Stimulated activated CD4-positive, alpha-beta T cell treated with anti-CD3 and anti-CD28 coated beads, Interleukin-15, amount 100 ng/mL, for 48 hours (primary cell): ENCODE results near the gene CDHR2.

Experiments used
- DNase-seq, 2 donors: peaks; one replicate each; pipeline ENCODE4 v3.0.0-alpha.2; 2020; ENCODE audit warnings: low read depth in 2 of 2

Gene CDHR2

DNA sequence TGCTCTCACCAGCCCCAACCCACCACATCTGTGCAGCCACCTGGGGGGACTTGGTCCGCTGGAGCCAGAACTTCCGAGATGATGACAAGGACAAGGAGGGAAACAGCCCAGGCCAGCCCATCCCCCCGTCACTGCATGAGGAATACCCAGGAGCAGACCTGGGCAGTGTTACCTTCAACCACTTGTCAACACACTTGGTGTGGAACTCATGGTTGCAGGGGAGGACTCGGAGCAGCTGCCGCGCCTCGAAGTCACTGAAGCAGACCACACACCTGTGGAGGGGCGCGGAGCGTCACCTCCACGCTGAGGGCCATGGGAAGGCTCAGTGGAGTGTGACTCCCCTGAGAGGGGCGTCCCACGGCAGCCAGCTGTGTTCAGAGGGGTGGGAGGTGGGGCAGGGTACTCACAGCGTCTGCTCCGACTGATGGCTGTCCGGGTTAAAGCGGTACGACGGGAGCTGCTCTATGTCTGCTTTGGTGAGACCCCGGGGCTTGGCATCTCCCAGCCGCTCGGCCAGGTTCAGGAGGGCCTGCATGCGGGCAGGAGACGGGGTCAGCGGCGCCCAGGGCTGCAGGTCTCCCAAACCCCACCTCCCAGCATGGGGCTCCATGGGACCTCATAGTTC lies 19.9 kb upstream of the CDHR2 start:
- no peak for DNase-seq

DNA sequence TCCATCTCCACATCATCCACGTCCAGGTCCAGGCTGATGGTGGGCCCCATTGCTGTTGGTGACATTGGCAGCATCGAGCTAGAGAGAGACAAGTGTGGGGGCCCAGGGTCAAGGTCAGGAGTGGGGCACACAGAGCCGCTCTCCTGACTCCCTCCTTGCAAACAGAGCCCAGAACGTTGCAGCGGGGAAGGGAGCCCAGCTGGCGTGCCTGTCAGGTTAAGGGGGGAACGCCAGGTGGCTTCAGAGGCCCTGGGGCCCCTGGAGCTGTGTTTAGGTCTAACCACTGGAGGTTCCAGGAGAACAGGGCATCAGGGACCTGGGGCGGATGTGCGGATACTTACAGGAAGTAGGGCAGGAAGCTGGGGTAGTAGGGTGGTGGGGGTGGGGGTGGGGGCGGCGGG lies 19.4 kb upstream of the CDHR2 start:
- DNase-seq = no peak

DNA sequence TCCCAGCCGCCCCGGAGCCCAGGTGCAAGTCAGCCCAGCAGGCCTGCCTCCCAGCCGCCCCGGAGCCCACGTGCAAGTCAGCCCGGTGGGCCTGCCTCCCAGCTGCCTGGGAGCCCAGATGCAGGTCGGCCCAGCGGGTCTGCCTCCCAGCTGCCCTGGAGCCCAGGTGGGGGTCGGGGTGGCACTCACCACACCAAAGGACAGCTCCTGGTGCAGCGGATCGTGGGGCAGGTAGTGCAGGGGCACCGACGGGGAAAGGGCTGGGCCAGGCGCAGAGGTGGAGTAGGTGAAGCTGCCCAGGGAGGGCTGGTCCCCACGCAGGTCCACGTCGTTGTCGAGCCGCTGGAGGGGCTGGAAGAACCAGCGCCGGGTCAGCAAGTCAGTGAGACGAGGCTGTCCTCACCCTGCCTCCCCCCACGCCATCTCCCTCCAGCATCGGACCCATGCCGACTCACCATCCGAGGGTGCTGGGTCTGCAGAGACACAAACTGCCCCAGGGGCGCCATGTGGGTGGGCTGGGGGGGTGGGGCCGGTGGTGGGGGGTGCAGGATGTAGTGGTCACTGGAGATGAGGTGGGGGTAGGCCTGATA lies 18.7 kb upstream of the CDHR2 start:
- no peak for DNase-seq

DNA sequence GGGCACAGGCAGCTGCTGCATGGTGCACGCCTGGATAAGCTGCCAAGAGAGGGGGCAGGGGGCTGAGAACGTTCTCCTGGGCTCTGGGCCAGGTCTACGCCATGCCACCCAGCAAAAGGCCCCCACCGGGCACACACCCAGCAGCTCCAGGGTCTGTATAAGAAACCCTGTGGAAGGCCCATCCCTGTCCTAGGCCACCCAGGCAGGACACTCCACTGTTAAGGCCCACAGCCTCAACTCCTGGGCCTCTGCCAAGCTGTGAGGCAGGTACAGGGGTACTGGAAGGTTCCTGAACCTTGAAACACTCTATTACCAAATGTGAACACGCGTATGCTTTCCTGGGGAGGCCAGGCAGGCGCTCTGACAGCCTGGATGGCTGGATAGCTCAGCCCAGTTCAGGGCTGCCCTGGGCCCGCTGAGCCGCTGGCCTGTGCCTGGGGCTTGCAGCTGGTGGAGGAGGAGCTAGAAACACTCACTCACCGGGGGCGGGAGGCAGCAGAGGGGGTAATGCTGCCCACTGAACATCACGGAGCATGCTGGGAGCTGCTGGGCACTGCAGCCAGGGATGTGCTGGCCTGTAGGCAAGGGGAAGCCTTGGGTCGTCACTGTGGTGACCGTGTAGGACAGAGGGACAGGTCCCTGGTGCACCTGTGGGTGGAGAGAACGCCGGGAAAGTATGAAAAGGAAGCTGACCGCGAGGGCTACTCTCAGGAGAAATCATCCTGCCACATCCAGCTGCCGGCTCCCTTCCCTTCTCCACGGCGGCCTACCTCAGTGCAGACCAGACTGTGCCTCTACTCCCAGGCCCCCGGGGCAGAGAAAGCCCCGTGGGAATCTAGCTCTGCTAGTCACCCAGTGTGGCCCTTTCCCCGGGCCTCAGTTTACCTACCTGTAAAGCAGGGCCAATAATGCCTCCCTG lies 17.9 kb upstream of the CDHR2 start:
- no peak for DNase-seq

DNA sequence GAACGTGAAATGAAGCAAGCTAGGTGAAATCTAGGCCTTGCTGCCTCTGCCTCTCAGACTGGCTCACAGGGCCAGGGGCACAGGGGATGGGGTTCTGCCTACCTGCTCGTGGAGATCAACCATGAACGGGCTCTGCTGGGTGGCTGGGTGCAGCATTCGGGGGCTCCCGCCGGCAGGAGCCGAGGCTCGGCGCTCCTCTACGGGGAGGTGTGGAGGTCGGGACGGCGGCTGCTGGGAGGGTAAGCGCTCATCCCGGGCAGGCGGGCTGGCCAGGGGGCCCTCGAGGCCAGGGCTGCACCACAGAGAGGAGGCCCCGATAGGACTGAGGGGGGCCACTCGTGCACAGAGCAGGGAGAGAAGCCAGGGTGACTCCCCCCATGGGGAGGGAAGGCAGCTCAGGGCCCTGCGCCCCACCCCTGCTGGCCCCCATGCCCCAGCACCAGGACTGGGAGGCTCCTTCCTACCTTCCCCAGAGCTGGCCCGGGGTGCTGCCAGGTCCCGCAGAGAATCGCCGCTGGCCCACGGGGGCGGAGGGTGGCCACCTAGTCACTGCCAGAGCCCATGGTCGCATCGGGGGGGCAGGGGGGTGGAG lies 17.1 kb upstream of the CDHR2 start:
- no peak for DNase-seq

DNA sequence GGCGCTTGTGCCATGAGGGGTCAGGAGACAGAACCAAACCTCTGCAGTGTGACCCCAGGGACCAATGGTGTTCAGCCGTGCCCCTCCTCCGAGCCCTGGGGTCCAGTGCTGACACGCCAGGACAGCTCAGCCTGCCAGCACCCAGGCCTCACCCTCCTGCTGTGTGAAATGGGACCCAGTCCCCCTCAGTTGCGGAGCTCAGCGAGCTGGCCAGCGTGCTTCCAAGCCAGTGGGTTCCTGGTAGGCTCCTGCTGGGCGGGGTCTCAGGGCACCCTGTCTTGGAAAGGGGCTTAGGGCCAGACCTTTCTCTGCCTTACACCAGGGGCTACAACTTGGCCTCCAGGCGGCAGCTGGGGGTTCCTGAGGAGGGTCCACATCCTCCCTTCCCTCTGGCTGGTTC lies 16.3 kb upstream of the CDHR2 start:
- DNase-seq = no peak

DNA sequence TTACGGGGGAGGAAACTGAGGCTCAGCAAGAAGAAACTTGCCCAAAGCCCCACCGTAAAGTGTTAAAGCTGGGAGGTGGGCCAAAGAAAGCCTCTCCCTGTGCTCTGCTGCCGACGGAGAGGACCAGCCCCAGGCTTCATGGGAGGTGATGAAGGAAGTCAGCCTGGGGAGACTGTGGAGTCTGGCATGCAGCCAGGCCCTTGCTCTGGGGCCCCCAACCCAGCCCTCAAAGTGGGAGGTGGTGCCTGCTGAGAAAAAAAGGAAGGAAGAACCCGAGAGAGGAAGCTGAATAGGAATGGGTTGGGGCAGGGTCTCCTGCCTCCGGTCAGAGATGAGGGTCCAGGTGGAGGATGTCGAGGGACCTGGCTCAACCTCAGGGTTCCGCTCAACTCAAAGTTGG lies 15.8 kb upstream of the CDHR2 start:
- DNase-seq = no peak

DNA sequence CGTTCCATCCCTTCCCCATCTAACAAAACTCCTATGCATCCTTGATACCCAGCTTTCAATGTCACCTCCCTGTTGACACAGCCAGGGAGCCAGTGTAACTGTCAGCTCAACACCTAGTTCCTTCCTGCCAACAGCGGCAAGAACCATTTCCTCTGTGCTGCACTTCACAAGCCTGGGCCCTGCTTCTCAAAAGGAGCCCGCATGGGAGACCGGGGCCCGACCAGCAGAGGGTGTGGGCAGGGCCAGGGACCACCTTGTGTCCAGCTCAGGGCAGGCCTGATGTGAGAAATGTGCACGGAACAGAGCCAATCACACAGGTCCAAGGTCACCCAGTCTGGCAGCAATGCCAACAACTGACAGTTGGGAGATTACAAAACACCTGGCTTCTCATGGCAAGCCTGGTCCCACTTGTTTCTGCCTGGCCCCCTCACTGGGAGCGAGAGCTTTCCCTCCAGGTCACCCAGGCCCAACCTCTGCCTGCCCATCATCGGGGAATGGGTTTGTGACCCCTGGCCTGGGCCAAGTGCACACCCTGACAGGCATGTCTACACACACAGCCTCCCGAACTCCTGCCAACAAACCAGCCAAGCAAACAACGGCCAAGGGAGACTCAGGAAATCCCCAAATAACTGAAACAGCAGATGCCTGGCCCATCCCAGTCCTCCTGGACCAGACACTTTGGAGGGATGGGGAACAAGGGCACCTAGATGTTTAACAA lies 15.1 kb upstream of the CDHR2 start:
- DNase-seq = no peak

DNA sequence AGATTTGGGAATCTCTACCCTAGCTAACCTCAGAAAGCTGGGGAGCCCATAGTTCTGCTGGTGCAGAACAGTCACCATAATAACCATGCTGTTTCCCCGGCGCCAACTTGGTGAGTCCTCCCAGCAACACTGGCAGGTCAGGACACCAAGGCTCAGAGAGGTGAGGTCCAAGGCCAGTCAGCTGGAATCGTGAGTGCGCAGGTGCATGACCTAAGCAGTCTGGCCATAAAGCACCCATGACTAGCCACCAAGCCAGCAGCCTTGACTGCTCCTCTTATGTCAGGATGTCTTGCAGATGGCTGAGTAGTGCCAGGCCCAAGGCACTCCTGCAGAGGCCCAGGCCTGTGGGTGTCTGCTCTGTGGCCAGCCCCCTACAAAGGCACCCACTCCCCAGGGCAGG lies 14.5 kb upstream of the CDHR2 start:
- DNase-seq = no peak

DNA sequence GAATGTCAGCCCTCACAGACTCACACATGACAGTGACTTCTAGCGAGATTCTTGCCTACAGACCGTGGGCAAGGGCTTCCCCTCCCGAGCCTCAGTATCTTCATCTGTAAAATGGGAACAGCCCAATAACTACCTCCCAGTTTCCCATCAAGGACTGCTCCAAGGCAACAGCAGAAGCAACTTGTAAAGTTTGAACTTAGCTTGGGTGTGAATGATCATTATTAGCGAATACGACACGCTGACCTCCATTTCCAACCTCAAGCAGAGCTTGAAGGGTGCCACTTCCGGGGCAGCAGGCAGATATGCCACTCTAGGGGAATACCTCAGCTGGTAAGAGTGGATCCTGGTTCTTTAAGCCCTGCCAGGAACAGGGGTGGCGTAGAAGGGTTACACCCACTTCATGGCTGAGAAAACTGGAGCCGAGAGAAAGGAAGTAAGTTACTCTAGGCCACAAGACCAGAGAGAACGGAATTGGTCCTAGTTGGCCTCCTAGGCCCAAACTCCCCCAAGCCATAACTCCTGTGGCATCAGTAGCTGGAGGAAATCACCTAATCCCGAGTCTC lies 14.0 kb upstream of the CDHR2 start:
- no peak for DNase-seq

DNA sequence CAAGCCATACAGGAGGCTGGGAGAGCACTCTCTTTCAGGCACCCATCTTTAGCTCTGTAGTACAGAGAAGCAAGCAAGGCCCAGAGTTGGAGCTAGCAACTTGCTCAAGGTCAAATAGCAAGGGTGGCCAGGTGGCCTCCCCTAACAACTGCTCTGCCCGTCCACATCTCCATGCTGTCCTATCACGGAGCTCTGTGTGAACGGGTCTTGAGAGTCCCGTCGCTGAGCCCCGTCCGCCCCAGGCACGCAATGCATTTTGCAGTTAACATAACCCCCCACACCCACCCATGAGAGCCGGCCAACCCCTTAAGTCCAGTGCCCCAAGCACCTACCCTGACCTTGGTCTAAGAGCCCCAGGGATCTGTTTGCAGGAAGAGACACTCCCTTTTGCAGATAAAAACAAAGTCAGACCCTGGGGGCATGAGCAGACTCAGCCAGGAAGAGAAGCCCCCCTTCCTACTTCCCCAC lies 13.4 kb upstream of the CDHR2 start:
- DNase-seq = no peak

DNA sequence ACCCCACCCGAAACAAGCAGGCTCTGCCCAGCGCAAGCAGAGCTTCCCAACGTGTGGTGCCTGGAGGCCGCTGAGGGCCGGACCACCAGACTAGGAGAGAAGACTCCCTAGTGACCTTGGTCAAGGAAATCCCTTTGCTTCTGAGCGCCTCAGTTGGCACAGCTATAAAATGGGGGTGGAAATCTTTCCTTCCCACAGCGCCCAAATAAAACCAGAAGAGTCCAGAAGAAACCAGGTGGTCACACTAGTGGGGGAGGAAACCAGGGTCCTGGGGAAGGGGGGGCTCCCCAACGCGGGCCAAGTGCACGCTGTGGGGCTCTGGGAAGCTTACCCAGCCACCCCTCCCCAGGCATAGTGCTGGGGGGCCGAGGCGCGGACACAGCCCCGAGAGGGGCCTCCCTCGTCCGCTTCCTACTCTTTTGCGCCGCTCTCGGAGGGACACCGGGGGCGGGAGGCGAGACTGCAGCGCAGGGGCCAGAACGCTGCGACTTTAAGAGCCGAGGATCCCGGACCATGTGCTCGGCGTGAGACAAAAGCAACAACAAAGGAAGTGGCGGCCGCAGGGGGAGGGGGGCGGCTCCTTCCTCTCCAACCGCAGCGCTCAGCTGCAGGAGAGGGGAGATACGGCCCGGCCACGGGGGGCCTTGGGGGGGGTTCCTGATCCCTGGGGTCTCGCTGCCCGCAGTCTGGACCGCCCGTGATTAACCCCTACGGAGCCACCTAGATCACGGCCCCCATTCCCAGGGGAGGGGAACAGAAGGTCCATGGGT lies 12.8 kb upstream of the CDHR2 start:
- peak; percentile 58 to 65 for DNase-seq

DNA sequence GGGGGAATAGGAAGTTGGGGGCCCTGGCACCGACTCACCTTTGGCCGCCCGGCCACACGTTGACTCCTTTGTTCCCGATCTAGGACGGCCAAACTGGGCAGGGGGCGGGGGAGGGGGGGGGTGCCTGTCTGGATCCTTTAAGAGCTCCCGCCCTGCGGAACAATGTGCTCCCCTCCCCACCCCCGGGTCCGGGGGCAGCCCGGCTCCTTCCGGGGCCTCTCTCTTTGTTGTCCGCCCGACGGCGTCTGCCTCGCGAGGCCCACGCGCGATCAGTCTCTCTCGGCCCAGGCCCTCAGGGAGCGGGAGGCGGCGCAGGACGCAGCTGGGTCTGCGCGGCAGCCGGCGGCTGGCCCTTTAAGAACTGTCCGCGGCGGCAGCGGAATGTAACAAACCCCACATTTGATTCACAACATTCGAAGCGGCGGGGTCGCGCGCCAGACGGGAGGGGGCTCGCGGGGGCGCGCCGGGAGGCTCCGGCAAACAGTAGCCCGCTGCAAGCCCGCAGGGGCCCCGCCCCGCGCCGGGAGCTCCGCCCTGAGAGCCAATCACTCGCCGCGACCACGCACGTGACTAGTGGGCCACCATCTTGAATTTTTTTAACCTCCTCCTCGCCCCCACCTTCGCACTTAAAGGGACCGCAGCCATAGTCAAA lies 12.1 kb upstream of the CDHR2 start, which contains the start of gene RNF44:
Gene RNF44, minus strand, starts transcription at position 501 of the 652 bp plus-strand sequence. CDS start 4,930 bp downstream, outside the sequence.
- DNase-seq = peak; percentile 96 to 97

DNA sequence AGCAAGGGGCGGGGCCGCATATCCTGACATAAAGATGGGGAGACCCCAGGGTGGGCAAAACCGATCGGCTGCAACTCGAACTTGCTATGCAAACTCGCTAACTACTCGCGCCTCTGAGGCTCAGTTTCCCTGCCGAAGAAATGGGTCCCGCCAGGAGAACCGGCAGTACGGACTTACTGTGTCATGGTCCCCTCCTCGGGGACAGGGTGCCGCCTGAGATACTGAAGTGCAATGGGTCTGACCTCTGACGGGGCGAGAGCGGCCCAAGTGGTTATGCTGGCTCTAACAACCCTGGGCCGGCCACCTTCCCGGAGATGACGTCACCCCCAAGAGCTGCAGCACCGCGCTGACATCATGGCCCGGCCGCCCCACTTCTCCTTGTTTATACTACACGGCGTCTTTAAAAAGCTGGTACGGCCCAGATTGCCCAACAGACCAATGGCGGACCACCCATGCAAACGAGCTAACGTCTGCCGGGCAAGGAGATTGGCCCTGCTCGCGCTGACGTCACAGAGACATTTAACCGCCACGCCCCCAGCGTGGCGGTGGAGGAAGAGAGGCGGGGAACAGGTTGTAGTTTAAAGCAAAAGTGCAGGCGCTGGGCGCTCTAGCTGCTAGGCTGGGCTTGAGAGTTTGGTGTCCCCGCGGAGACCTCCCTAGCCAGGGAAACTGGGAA lies 11.4 kb upstream of the CDHR2 start:
- peak; percentile 97 for DNase-seq

DNA sequence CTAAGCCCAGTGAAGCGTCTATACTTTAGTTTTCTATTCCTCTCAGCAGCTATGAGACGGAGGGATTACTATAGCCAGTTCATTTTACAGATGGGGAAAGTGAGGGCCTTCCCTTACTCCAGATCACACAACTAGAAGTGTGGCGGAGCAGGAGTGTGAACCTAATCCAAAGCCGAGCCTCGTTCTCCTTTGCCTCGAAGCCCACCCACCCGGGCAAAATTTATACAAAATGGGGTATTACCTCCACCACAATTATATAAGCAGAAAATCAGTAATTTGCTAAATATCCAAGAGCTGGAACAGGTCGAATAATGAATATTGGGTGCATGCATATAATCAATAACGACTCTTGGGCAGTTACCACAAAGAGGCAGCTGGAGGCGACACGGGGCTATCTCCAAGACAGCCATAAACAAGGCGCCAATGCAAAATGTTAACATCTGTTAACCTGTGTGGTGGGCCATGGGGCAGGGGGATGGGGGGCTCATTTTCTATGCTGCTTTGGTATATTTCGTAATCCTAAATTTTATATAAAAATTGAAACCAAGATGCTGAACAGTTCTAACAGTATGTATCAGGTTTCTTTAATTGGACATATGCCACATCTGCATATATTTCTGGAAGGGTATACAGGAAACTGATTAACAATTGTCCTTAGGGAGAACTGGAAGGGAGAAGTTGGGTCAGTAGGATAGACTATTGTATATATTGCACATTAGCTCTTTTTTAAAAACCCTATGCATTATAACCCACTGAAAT lies 10.7 kb upstream of the CDHR2 start:
- DNase-seq = no peak

DNA sequence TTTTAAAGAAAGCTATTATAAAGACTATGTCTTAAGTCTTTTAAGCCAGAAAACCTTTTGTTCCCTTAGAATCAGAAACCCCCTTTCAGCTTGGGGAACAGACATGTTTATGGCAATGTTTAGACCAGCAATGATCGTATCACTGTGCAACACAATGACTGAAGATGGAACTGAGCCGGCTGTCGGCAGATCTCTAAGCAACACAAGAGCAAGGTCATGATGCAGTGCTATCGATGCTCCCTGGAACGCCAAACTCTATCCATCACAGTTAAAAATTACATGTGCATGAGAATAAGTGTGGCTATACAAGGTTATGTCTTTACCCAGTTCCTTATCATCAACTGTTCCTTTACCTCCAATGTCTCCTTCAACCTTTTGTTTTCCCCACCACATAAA lies 10.2 kb upstream of the CDHR2 start:
- no peak for DNase-seq

DNA sequence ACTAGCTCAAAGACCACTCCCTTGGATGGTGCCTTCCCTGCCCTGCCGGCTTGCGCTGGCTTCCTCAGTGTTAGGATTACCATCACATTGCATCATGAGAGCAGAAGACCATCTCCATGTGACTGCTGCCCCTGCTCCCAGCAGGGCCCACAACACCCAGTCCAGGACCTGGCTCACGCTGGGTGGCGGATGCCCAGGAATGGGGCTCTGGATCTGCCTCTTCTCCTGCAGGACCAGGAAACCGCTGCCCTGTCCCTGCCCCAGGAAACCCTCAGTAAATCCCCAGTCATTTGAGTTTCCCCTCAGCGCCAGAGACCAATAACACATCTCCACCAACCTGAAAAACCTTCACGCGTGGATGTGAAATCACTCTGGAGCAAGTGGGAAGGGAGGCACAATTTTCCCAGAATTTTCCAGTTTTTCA lies 8.7 kb upstream of the CDHR2 start:
- DNase-seq = no peak

DNA sequence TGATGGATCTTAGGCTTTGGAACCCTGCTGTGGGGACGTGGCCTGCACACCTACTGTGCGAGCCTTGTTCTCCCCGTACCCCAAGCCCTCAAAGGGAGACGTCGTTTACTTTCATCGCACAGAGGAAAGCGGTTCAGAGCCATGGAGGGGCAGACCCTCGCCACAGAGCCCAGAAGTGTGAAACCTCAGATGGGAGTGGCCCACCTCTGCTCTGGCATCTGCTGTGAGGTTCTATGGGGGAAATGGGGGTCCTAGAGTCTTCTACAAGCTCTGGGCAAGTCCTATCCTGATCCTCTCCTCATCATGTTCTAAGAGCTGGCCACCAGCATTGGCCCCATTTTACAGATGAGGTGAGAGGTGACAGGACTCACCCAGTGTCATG lies 8.2 kb upstream of the CDHR2 start:
- no peak for DNase-seq
